ENCODE results near the gene TTR.

The TTR gene

GRCh38 chr18:31646332-31647126, 54.9 kb downstream of the TTR start:
- TF ChIP-seq CTCF (IDR thresholded peaks at IDR 0.05; ENCODE audit: unreplicated experiment in 3 of 3): no peak
- H3K27me3 Mint-ChIP-seq (ENCODE audit: low read depth): no peaks in the 10 kb centered on the region
- H3K4me3 Mint-ChIP-seq: no peak overlapping the region
- H3K27ac Mint-ChIP-seq: no peak overlapping the region
- H3K4me1 Mint-ChIP-seq: peaks cover 15% of the 10 kb centered on the region
- H3K9me3 Mint-ChIP-seq: no peaks in the 10 kb centered on the region
- peaks cover 3% of the 10 kb centered on the region for H3K36me3 Mint-ChIP-seq (ENCODE audit: low read depth)

- Mint-ChIP-seq H3K36me3 (ENCODE audit: low read depth) (peaks cover 3% of the 10 kb centered on the region), H3K27ac (no peak overlapping the region), H3K27me3 (ENCODE audit: low read depth) (no peaks in the 10 kb centered on the region), H3K9me3 (no peaks in the 10 kb centered on the region), H3K4me3 (no peak overlapping the region), H3K4me1 (peaks cover 15% of the 10 kb centered on the region)
- TF ChIP-seq CTCF (IDR thresholded peaks at IDR 0.05; ENCODE audit: unreplicated experiment in 3 of 3): no peak
Measured at GRCh38 chr18:31647127-31647753, 55.6 kb downstream of the TTR start.
